H9 (cell line): ENCODE data around the gene OR2J1. TPM values are rescaled to one million over a fixed set of nuclear protein-coding genes. Genes with fewer than 3 reads are reported as not detected.

Experiments used
- DNase-seq: peaks from one replicate; pipeline ENCODE4 v3.0.0-alpha.2; 2017
- H2AFZ ChIP-seq: one replicate; pipeline ENCODE4 v1.6.1; 2013; ENCODE audit warnings: mild to moderate bottlenecking, low read length, control low read depth, moderate library complexity
- H2AK5ac ChIP-seq: 2 replicates; pipeline ENCODE4 v1.6.1; 2013; ENCODE audit warnings: low read length, control low read depth, mixed read lengths; ENCODE audit not compliant: insufficient read length
- H2BK120ac ChIP-seq: one replicate; pipeline ENCODE4 v1.6.1; 2013; ENCODE audit warnings: low read depth, mild to moderate bottlenecking, low read length, control low read depth, inconsistent platforms; ENCODE audit not compliant: poor library complexity, severe bottlenecking
- H2BK12ac ChIP-seq: 2 replicates; pipeline ENCODE4 v1.6.1; 2013; ENCODE audit warnings: low read length, control low read depth, mixed read lengths, low read depth; ENCODE audit not compliant: insufficient read length
- H2BK15ac ChIP-seq: 2 replicates; pipeline ENCODE4 v1.6.1; 2013; ENCODE audit warnings: low read depth, low read length, control low read depth
- H2BK20ac ChIP-seq: one replicate; pipeline ENCODE4 v1.6.1; 2013; ENCODE audit warnings: low read depth, mild to moderate bottlenecking, low read length, control low read depth, inconsistent platforms; ENCODE audit not compliant: poor library complexity, severe bottlenecking
- H2BK5ac ChIP-seq: 2 replicates; pipeline ENCODE4 v1.6.1; 2013; ENCODE audit warnings: low read length, control low read depth, mixed read lengths; ENCODE audit not compliant: insufficient read length
- H3K14ac ChIP-seq: 2 replicates; pipeline ENCODE4 v1.6.1; 2013; ENCODE audit warnings: low read length, control low read depth; ENCODE audit not compliant: insufficient read depth
- H3K18ac ChIP-seq: 2 replicates; pipeline ENCODE4 v1.6.1; 2013; ENCODE audit warnings: low read depth, mild to moderate bottlenecking, mixed read lengths, low read length, control low read depth; ENCODE audit not compliant: insufficient read length
- H3K23ac ChIP-seq: 2 replicates; pipeline ENCODE4 v1.6.1; 2013; ENCODE audit warnings: low read length, control low read depth, mixed read lengths, low read depth; ENCODE audit not compliant: insufficient read length
- H3K23me2 ChIP-seq: 2 replicates; pipeline ENCODE4 v1.6.1; 2013; ENCODE audit warnings: low read depth, mild to moderate bottlenecking, mixed read lengths, low read length, control low read depth; ENCODE audit not compliant: insufficient read length, poor library complexity, severe bottlenecking
- H3K27ac ChIP-seq: 2 replicates; pipeline ENCODE4 v1.5.1; 2013; ENCODE audit warnings: low read length, control low read depth, mixed read lengths, low read depth; ENCODE audit not compliant: insufficient read length
- H3K27me3 ChIP-seq: 2 replicates; pipeline ENCODE4 v1.6.1; 2013; ENCODE audit warnings: low read length, control low read depth, inconsistent platforms; ENCODE audit not compliant: insufficient read depth
- H3K4ac ChIP-seq: 2 replicates; pipeline ENCODE4 v1.6.1; 2013; ENCODE audit warnings: low read depth, mild to moderate bottlenecking, control low read depth, inconsistent platforms, low read length, moderate library complexity
- H3K4me1 ChIP-seq: 2 replicates; pipeline ENCODE4 v1.6.1; 2013; ENCODE audit warnings: low read length, control low read depth, inconsistent platforms; ENCODE audit not compliant: insufficient read depth
- H3K4me2 ChIP-seq: 2 replicates; pipeline ENCODE4 v1.6.1; 2013; ENCODE audit warnings: low read length, control low read depth, mixed read lengths; ENCODE audit not compliant: insufficient read length, insufficient read depth
- H3K56ac ChIP-seq: 2 replicates; pipeline ENCODE4 v1.6.1; 2013; ENCODE audit warnings: low read depth, mild to moderate bottlenecking, mixed read lengths, low read length, control low read depth; ENCODE audit not compliant: insufficient read length
- H3K79me1 ChIP-seq: 2 replicates; pipeline ENCODE4 v1.6.1; 2013; ENCODE audit warnings: low read depth, mild to moderate bottlenecking, moderate library complexity, low read length, control low read depth, inconsistent platforms; ENCODE audit not compliant: insufficient read depth, poor library complexity, severe bottlenecking
- H3K79me2 ChIP-seq: 2 replicates; pipeline ENCODE4 v1.6.1; 2013; ENCODE audit warnings: low read length, control low read depth, inconsistent platforms; ENCODE audit not compliant: insufficient read depth
- H3K9ac ChIP-seq: 2 replicates; pipeline ENCODE4 v1.6.1; 2013; ENCODE audit warnings: low read length, control low read depth, mixed read lengths; ENCODE audit not compliant: insufficient read length; ENCODE audit errors: extremely low read depth
- H3K9me3 ChIP-seq: one replicate; pipeline ENCODE4 v1.6.1; 2013; ENCODE audit warnings: low read depth, low read length, inconsistent platforms; ENCODE audit not compliant: control insufficient read depth
- H3T11ph ChIP-seq: one replicate; pipeline ENCODE4 v1.6.1; 2013; ENCODE audit warnings: mild to moderate bottlenecking, low read length, control low read depth, inconsistent platforms
- H4K20me1 ChIP-seq: one replicate; pipeline ENCODE4 v1.6.1; 2013; ENCODE audit not compliant: control insufficient read depth, insufficient read length, insufficient read depth
- H4K5ac ChIP-seq: 2 replicates; pipeline ENCODE4 v1.6.1; 2013; ENCODE audit warnings: low read depth, mild to moderate bottlenecking, mixed read lengths, low read length, control low read depth; ENCODE audit not compliant: insufficient read length
- H4K8ac ChIP-seq: replicated peaks from 2 replicates; pipeline ENCODE4 v1.6.1; 2013; ENCODE audit warnings: low read length, control low read depth, mixed read lengths, low read depth; ENCODE audit not compliant: insufficient read length
- H4K91ac ChIP-seq: 2 replicates; pipeline ENCODE4 v1.6.1; 2013; ENCODE audit warnings: low read depth, mild to moderate bottlenecking, moderate library complexity, mixed read lengths, low read length, control low read depth; ENCODE audit not compliant: insufficient read length
- H3K27ac Mint-ChIP-seq, 3 experiments: 2 replicates in 2 of 3; 3 replicates in 1 of 3; pipeline ENCODE4 v1.8.0; 2020 to 2021; ENCODE audit warnings: mixed read lengths in 3 of 3, mild to moderate bottlenecking in 1 of 3, moderate library complexity in 1 of 3
- H3K27me3 Mint-ChIP-seq: 2 replicates; pipeline ENCODE4 v1.8.0; 2021; ENCODE audit warnings: low read depth, mild to moderate bottlenecking, moderate library complexity, mixed read lengths
- H3K36me3 Mint-ChIP-seq, 3 experiments: 2 replicates in 2 of 3; 3 replicates in 1 of 3; pipeline ENCODE4 v1.8.0; 2020 to 2021; ENCODE audit warnings: low read depth in 3 of 3, mixed read lengths in 3 of 3; ENCODE audit not compliant: insufficient read depth in 1 of 3
- H3K4me1 Mint-ChIP-seq, 2 experiments: 2 replicates each; pipeline ENCODE4 v1.8.0; 2020; ENCODE audit warnings: mixed read lengths in 2 of 2
- H3K4me3 Mint-ChIP-seq, 2 experiments: 2 replicates in 1 of 2; 3 replicates in 1 of 2; pipeline ENCODE4 v1.8.0; 2020 to 2021; ENCODE audit warnings: mild to moderate bottlenecking in 2 of 2, mixed read lengths in 2 of 2, moderate library complexity in 1 of 2
- H3K9me3 Mint-ChIP-seq, 2 experiments: 2 replicates in 1 of 2; 3 replicates in 1 of 2; pipeline ENCODE4 v1.8.0; 2020; ENCODE audit warnings: mild to moderate bottlenecking in 2 of 2, mixed read lengths in 2 of 2, moderate library complexity in 1 of 2
- WGBS: extraction: QIAGEN DNeasy Blood & Tissue Kit; methylation state at CpG from one replicate; pipeline ENCODE4 v1.1.7; 2013; ENCODE audit warnings: missing lambda C conversion rate, low lambda C conversion rate, mixed read lengths; ENCODE audit not compliant: insufficient read length; ENCODE audit errors: extremely low coverage; 5-methylcytosine and 5-hydroxymethylcytosine counted together
- total RNA-seq: library from RNA; stranded (reverse); gene quantifications from 2 replicates; pipeline ENCODE4 v1.2.1, GENCODE V29; 2021
- TF ChIP-seq, protein P1 (sequence below): fragments of 200-600 bp; sonication (generic); conservative IDR thresholded peaks from 3 replicates; pipeline ENCODE4 v1.8.0; 2021; ENCODE audit warnings: antibody characterized with exemption, mild to moderate bottlenecking

The OR2J1 gene
- total RNA-seq, 1 experiment from 2014 or later: not detected

DNA sequence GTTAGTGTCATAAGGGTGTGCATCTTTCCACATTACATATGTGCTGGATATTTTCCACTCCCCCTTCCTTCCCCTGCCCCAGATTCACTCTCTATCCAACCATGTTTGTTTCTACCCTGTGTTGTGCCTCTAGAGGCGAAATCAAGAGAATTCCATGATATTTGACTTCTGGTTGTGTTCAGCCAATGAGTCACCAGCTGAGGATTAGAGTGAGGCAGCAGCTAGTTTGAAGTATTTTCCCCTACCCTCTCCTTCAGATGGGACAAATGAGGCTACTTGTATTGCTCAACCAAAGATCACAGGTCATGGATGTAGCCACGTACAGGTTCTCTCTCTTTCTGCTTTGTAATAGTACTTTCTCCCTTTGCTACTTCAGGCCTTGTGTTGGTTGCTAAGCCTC, 46.9 kb downstream of the OR2J1 start:
- Histone ChIP-seq H4K8ac (no peak overlapping the region), H3K9ac (no peak overlapping the region), H3K23ac (no peak overlapping the region), H3K27me3 (no peaks in the 10 kb centered on the region), H2AFZ (no peak overlapping the region), H4K5ac (no peak overlapping the region), H4K91ac (no peak overlapping the region), H2BK120ac (no peak overlapping the region), H4K20me1 (no peaks in the 10 kb centered on the region), H3K4me2 (no peak overlapping the region), H2AK5ac (no peak overlapping the region), H3K14ac (no peak overlapping the region), H3K56ac (no peak overlapping the region), H2BK20ac (no peak overlapping the region), H3K23me2 (no peaks in the 10 kb centered on the region), H3K79me1 (no peaks in the 10 kb centered on the region), H3K4ac (no peak overlapping the region), H3K18ac (no peak overlapping the region), H3T11ph (no peak overlapping the region), H2BK15ac (no peak overlapping the region), H3K4me1 (no peaks in the 10 kb centered on the region), H2BK5ac (no peak overlapping the region), H3K9me3 (peaks cover 7% of the 10 kb centered on the region), H3K27ac (no peak overlapping the region), H2BK12ac (no peak overlapping the region), H3K79me2 (no peaks in the 10 kb centered on the region)
- Mint-ChIP-seq H3K27ac (no peak overlapping the region), H3K36me3 (peaks cover 2 to 17% (median 10%) of the 10 kb centered on the region in 3 experiments; a peak in 6 of 7 replicates), H3K4me1 (peaks cover 0 to 3% of the 10 kb centered on the region in 2 experiments; a peak in 1 of 4 replicates), H3K9me3 (peaks cover 18 to 23% of the 10 kb centered on the region in 2 experiments; a peak in 4 of 5 replicates), H3K4me3 (no peak overlapping the region), H3K27me3 (no peaks in the 10 kb centered on the region)
- DNase-seq: no peak
- no CpG with 5 or more reads among the region's 2 CpGs for WGBS
- TF ChIP-seq, protein P1, sequence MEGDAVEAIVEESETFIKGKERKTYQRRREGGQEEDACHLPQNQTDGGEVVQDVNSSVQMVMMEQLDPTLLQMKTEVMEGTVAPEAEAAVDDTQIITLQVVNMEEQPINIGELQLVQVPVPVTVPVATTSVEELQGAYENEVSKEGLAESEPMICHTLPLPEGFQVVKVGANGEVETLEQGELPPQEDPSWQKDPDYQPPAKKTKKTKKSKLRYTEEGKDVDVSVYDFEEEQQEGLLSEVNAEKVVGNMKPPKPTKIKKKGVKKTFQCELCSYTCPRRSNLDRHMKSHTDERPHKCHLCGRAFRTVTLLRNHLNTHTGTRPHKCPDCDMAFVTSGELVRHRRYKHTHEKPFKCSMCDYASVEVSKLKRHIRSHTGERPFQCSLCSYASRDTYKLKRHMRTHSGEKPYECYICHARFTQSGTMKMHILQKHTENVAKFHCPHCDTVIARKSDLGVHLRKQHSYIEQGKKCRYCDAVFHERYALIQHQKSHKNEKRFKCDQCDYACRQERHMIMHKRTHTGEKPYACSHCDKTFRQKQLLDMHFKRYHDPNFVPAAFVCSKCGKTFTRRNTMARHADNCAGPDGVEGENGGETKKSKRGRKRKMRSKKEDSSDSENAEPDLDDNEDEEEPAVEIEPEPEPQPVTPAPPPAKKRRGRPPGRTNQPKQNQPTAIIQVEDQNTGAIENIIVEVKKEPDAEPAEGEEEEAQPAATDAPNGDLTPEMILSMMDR: no peak
